Fibroblast of lung (primary cell): ENCODE data around the gene GALP.

ENCODE experiments used
- CTCF ChIP-seq, 2 donors: IDR thresholded peaks in 1 of 2; conservative IDR thresholded peaks in 1 of 2; 1 replicate in 1 of 2; 2 replicates in 1 of 2; pipeline ENCODE4 v1.5.1; 2011 to 2012; ENCODE audit warnings: low read length in 2 of 2, control low read depth in 1 of 2, inconsistent platforms in 1 of 2, low read depth in 1 of 2, mild to moderate bottlenecking in 1 of 2
- EZH2 ChIP-seq: IDR thresholded peaks from 2 replicates; pipeline ENCODE4 v1.5.1; 2012; ENCODE audit warnings: low read length, control low read depth, mild to moderate bottlenecking; ENCODE audit errors: missing control alignments

GRCh38 chr19:56138069-56138468 is 37.7 kb upstream of the GALP start:
- TF ChIP-seq EZH2 (no peak), CTCF (conservative IDR thresholded peaks at IDR 0.05 in 1 of 2, IDR thresholded peaks at IDR 0.05 in 1 of 2; ENCODE audit: low read depth in 1 of 2, low read length in 2 of 2) (no peak)
